GM19397 (cell line): Measurements from ENCODE around the gene USP3.
"Not testable (repeated sequence)": the region's sequence is repeated elsewhere in the genome, so short reads cannot be mapped to it uniquely, and the experiment has no call there.

ENCODE experiments used
- ATAC-seq: cut with Tn5 transposase; IDR thresholded peaks from one replicate; pipeline ENCODE4 v1.9.1; 2021; ENCODE audit warnings: mild to moderate bottlenecking, moderate library complexity; ENCODE audit not compliant: unreplicated experiment

Gene USP3

DNA sequence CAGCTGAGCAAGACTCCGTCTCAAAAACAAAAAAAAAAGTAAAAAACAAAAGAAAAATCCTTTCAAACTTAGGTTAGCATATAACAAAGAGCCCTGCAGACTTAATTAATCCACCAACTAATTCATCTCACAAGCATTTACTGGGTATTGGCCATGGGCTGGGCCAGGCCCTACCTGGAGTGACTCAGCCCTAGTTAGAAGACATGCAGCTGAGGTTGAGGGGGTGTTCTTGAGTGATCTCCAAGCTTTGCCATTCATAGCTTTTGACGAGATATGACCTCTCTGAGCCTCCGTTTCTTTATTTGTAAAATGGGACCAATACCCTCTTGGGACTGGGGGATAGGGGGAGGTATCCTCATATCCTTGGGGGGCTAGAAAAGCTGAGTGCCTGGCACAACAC, 100.6 kb downstream of the USP3 start:
- no peak for ATAC-seq

DNA sequence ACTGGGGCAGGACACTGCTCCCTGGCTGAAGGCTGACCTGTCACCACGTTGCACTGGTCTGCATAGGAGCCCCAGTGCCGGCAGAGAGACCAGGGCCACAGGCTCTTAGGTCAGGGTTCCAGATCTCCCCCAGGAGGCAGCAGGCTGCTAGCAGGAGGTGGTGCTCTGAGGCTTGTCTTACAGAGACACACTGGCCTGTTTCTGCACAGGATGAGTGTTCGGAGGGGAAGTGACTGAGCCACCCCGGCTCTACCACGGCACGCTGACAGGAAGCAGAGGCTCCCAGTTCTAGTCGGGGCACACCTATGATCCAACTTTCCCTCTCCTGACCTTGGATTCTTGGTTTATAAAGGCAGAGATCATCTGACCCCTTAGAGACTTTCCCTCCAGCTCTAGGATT, 101.4 kb downstream of the USP3 start:
- ATAC-seq: no peak

DNA sequence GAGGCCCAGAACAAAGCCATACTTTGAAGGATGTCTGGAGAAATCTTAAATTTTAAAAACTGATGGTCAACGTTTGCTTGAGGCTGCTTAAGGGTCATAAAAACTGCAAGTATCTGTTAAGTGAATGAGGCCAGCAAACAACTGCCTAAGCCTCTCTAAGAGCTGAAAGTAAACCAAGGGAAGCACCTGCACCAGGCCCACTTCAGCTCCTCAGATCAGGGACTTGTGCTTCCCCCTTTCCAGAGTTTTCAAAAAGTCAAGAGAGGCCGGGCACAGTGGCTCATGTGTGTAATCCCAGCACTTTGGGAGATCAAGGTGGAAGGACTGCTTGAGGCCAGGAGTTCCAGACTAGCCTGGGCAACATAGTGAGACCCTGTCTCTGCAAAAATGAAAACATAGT, 101.9 kb downstream of the USP3 start:
- ATAC-seq: no peak

DNA sequence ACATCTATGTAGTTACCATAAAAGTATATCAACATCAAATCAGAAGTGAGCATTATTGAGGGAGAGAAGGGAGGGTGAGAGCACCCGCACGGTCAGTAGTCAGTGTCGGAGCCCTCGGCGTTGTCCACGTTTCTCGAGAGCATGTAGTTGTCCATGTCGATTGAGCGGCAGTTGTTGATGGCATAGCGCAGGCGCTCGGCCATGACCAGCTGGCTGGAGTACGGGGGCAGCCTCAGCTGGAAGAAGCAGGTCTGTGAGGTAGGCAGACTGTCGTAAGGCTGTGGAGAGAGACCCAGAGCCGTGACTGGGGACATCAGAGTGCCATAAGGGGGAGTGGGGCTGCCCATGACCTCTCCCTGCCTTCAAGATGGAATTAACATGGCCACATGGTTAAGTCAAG, 104.6 kb downstream of the USP3 start:
- no peak for ATAC-seq

DNA sequence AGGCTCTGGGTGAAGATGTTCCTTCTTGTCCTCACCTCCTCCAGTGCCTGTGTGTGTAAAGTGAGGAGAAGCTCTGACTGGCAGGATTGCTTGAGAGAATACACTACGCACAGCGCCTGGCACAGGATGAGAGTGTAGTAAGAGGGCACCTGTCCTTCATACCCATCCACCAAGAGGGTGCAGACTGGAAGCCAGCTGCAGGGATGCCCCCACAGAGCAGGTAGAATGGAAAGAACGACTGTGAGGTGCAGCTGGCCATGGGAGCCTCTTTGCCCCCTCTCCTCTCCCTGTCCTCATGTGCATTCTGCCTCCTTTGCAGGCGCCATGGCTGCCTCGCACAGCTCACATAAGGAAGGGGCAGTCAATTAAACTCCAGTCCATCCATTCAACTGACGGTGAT, 105.1 kb downstream of the USP3 start:
- no peak for ATAC-seq

DNA sequence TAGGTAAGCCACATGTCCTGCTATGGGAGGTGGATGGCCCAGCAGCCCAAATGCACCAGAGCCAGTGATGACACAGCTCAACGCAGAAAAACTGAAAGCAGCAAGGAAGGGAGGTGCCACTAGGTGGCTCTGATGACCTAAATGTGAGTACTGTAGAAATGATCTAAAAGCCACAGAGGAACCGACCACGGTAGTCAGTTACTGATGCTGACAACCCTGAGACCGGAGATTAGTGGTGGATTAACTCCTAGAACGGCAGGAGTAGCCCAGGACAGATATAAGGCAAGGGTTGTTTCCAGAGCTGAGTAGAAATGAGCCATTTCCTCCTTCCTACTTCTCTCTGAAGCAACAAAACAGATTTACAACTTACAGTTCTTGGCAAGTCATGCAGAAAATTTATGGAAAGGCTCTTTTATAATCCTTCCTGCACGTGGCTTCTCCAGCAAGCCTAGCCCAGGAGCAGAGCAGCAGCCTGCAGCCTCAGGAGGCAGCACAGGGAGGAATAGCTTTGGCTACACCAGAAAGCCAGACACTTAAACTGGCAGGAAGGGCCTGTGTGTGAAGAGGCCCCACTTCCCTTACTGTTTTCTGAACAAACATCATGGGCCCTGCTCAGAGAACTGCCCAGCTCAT, 105.9 kb downstream of the USP3 start:
- peak; percentile 52 for ATAC-seq

DNA sequence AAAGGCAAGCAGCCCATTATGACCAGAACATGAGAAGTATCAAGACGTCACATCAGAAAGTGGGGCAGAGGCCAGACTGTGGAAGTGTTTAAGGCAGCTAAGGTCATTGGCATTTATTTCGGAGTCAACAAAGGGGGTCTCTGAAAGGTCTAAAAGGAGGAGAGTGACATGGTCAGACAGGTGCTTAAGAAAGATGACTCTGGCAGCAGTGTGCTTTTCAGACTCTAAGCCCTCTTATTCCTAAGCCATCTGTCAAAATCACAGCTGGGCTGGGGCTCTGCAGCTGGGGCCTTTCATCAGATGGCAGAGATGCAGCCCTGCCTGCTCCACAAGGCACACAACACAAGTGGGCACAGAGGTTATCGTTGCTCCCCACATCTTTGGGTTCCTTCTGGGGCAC, 106.8 kb downstream of the USP3 start:
- ATAC-seq: no peak

DNA sequence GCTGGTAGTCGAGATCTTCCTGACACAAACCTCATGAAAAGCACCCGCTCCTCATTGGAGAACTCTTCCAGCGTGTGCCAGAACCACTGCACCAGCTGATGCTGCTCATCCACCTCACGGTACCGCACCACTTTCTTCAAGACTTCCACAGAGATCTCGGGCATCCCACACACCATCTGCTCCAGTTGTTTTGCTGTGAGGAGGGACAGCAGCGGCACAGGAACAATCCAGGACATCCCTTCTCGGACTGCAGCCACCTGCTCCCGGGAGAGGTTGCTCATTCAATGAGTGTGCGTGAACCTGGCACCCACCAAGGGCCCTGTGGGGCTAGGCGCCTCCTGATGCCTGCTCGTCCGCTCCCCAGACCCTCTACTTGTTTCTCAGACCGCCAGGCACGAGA, 107.9 kb downstream of the USP3 start:
- no peak for ATAC-seq

DNA sequence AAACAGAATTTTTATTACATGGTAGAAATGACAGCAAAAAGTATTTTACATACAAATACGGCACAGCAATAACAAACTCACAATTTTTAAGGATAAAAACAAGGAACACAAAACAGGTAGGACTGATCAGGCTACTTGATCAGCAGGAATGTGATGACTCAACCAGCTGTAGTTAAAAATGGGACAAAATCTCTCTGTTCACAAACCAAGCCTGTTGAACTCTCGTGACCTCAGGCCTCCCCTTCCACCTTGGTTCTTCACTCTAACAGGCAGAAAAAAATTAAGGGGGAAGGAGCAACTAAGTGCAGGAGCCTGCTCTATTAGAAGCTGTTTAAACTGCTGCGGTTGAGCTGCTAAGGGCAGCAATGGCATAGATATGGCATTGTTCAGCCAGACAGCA, 111.5 kb downstream of the USP3 start:
- no peak for ATAC-seq

DNA sequence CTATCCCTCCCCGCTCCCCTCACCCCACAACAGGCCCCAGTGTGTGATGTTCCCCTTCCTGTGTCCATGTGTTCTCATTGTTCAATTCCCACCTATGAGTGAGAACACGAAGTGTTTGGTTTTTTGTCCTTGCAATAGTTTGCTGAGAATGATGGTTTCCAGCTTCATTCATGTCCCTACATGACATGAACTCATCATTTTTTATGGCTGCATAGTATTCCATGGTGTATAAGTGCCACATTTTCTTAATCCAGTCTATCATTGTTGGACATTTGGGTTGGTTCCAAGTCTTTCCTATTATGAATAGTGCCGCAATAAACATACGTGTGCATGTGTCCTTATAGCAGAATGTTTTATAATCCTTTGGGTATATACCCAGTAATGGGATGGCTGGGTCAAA, 112.8 kb downstream of the USP3 start:
- ATAC-seq: not testable (repeated sequence)

DNA sequence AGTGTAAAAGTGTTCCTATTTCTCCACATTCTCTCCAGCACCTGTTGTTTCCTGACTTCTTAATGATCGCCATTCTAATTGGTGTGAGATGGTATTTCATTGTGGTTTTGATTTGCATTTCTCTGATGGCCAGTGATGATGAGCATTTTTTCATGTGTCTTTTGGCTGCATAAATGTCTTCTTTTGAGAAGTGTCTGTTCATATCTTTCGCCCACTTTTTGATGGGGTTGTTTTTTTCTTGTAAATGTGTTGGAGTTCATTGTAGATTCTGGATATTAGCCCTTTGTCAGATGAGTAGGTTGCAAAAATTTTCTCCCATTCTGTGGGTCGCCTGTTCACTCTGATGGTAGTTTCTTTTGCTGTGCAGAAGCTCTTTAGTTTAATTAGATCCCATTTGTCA, 113.2 kb downstream of the USP3 start:
- not testable (repeated sequence) for ATAC-seq

DNA sequence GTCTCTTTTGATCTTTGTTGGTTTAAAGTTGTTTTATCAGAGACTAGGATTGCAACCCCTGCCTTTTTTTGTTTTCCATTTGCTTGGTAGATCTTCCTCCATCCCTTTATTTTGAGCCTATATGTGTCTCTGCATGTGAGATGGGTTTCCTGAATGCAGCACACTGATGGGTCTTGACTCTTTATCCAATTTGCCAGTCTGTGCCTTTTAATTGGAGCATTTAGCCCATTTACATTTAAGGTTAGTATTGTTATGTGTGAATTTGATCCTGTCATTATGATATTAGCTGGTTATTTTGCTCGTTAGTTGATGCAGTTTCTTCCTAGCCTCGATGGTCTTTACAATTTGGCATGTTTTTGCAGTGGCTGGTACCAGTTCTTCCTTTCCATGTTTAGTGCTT, 116.4 kb downstream of the USP3 start:
- not testable (repeated sequence) for ATAC-seq

DNA sequence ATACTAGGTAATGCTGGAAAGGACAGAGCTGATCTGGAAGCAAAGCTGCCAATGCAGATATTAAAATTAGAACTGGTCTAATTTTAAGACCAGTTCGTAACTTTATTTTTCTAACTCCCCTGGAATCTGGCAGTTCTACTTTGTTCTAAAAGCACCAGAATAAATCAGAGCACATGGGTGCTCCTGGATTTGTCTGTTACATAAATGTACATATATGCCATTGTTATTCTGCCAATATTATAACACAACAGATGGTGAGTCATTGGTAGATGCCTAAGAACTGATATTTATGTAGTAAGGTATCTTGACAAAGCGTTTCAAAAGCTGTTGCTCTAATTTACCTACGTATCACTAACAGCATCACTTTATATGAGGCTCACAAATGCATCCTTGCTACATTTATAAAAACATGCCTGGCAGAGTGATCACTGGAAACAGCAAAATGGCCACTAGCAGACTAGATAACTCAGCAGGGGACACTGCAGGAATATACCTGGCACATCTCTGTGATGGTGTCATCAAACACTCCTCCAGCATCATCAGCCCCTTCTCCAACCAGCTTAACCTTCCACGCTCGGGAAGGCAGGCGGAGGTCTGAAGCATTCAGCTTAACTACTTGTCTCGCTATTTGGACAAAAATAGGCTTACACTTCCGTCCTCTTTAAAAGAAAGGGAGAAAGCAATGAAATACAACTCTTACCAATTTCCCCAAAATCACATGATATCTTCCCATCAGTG, 119.0 kb downstream of the USP3 start:
- no peak for ATAC-seq

DNA sequence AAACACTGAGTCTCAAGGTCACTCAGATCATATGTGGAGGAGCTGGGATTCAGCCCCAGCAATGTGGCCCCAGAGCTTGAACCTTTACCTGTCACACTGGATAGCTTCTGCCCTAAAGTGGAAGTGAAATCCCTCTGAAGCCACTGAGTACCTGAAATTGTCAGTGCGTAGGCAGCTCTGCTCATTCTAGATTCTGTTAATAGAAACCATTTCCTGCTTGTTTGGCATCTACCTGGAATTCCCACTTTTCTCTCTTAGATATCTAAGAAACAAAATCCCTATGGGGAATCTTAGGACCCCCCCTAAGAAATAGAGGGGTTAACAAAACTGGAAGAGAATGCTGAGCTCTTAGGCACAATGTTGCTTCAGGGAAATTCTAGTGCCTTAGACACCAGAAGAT, 122.6 kb downstream of the USP3 start:
- ATAC-seq: peak; percentile 53

DNA sequence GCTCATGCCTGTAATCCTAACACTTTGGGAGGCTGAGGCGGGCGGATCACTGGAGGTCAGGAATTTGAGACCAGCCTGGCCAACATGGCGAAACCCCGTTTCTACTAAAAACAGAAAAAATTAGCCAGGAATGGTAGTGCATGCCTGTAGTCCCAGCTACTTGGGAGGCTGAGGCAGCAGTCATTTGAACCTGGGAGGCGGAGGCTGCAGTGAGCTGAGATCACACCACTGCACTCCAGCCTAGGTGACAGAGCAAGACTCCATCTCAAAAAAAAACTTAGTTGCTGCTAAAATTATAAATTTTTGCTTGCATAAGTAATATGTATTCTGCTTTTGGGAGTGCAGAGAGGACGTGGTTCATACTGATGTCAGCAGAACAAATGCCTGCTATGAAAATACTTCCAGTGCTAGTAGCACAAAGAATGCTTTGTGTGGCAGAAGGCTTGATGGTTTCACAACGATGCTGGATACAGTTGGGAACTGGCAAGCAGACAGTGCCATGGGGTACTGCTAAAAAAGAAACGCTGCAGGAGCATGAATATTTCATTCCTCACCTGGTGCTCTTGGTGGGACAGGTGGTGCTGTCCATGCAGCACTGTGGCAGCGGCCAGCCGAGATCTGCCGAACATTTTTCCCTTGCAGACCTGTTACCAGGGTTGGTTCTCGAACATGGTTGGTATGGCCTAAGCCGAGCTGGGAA, 123.9 kb downstream of the USP3 start:
- no peak for ATAC-seq

DNA sequence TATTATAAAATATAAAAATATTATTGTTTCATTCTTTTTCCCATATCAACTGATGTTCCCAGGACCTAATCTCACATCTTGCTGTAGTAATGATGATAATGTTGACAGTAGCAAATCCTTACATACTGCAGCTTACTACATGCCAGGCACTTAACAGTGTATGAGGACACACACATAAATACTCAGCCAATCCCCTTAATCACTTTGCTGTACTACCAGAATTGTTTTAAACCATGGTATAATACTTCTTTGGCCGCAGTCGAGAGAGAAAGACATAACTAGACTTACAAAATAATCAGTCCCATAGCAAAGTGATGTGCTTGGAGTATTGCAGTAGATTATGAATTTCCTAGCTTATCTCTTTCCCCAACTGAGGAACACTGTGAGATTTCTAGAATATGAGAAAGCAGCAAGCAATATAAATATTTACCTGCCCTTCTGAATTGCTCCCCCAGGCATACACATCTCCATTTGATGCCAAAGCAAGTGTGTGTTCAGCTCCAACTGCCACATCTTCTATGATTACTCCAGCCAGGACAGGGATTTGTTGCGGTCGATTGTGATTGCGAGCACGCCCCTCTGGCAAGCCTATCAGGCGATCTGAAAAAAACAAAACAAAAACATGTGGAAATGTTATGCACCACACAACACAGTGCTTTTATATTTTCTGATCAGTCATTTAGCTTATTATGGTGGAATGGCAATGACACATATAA, 125.8 kb downstream of the USP3 start:
- ATAC-seq: no peak

DNA sequence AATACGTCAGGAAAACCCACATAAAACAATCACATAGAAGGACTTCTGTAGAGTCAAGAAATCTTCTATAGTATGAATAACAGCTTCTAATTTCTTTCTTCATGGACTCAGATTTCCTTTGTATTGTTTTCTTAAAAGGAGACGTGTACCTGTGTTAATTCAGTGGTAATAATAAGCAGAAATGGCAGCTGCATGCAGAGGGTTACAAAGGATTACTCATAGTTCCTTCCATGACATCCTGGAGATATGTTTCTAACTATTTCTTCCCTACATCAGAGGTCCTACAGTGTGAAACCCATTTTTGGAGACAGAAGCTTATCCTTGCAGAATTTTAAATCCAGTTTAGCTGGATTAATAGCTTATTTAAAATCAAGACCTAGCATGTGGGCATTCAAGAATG, 128.9 kb downstream of the USP3 start:
- ATAC-seq: no peak

DNA sequence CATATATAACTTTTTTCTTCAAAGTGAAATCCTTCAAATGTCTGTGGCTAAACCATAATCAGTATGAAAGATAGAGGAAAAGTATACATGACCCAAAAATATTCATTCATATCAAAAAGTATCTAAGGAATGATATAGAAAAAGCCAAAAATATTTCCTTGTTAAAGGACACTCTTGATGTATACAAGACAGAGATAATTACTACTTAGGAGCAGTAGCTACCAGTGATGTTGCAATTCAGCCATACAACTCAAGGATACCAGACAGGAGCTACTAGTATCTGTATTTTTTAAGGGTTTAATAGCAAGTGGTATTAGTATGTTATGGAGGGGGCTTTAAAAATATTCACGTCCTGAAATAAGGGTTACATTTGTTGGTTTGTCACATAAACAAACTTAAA, 129.8 kb downstream of the USP3 start:
- ATAC-seq: no peak

DNA sequence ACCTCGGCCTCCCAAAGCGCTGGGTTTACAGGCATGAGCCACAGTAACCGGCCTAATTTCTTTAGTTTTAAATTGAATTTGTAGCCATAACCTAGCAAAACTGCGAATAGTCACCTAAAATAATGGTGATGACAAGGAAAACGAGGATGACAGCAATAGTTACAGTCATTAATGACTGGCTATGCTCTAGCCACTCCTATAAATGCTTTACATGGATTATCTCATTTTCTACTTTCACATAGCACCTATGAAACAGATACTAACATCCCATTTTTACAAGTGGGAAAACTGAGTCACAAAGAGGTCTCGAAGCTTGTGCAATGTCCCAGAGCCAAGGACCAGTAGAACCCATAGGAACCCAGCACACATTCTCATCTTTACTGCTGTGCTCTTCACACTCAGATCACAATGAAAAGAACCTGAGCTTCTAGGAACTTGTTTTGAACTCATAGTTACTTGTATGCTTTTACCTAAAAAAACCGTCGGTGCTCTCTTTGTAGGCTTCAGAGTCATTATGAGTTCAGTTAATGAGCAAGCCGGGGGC, 132.2 kb downstream of the USP3 start:
- ATAC-seq: no peak

DNA sequence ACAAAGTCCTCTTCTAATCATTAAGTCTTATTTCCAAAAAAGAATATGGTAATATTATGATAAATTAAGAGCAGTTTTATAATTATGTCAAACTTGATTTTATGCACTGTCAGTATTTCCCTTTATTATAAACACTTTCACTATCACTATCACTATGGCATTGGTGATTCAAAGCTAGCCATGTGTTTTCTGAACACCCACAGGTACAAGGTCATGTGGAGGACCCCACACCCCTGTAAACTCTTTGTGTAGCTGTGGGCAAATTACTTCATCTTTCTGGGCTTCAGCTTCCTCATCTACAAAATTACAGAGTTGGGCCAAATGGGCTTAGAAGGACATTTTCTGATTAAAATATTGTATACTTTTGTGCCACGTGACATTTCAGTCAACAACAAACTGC, 134.4 kb downstream of the USP3 start:
- no peak for ATAC-seq

DNA sequence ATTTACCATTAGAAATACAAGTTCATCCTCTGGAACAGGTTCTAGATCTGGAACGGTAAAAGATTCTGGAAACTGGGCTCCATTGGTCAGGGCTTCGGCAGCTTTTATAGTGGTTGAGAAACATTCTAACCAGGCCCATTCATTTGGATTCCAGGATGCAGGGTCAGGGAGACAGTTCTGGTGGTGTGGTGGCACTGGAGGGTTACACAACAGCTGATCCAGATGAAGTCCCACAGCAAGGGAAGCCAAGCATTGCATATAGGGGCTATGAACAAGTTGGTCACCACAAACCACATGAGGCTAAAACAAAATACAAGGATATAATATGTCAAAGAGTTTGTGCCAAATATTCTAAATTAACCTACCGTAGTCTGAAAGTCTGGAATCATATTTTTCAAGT, 135.8 kb downstream of the USP3 start:
- ATAC-seq: no peak
